IMR-90 (cell line): ENCODE results near the gene CYFIP2. TPM values are rescaled to one million over a fixed set of nuclear protein-coding genes. Genes with fewer than 3 reads are reported as not detected.

Experiments used
- ATAC-seq: fragments of 200-7000 bp; cut with Tn5 transposase; 2 replicates; pipeline ENCODE4 v1.9.1; 2020; ENCODE audit warnings: low read depth, mild to moderate bottlenecking, moderate library complexity
- BruUV-seq: library from RNA; stranded (reverse); fragments of 400-500 nt; replicated peaks from 2 replicates; lab custom pipeline; 2021; lab: Mats Ljungman, UMichigan
- CTCF ChIA-PET: fragments of 300-600 bp; formaldehyde crosslinking; extraction: SDS; loops from one replicate; lab custom pipeline; 2021; ENCODE audit warnings: antibody characterized with exemption; lab: Yijun Ruan, JAX
- POLR2A ChIA-PET: fragments of 300-600 bp; sonication (Branson Sonifier 250); formaldehyde crosslinking; loops from one replicate; lab custom pipeline; 2022; ENCODE audit warnings: antibody characterized with exemption; ENCODE audit not compliant: unreplicated experiment; lab: Charles Lee
- DNase-seq: peaks from one replicate; pipeline ENCODE4 v3.0.0; 2013
- H2AFZ ChIP-seq: replicated peaks from 2 replicates; pipeline ENCODE3; 2013; ENCODE audit warnings: low read length, mild to moderate bottlenecking; ENCODE audit not compliant: poor library complexity
- H2AK5ac ChIP-seq: 2 replicates; pipeline ENCODE4 v1.6.1; 2013; ENCODE audit warnings: low read depth, low read length, inconsistent platforms
- H2AK9ac ChIP-seq: replicated peaks from 2 replicates; pipeline ENCODE3; 2013; ENCODE audit warnings: mild to moderate bottlenecking, low read depth, low read length, moderate library complexity; ENCODE audit not compliant: poor library complexity
- H2BK120ac ChIP-seq: 2 replicates; pipeline ENCODE4 v1.6.1; 2013; ENCODE audit warnings: low read depth, low read length, inconsistent platforms
- H2BK15ac ChIP-seq: 3 replicates; pipeline ENCODE4 v1.6.1; 2013; ENCODE audit warnings: low read depth, low read length, inconsistent platforms
- H2BK20ac ChIP-seq: 2 replicates; pipeline ENCODE4 v1.6.1; 2013; ENCODE audit warnings: low read depth, mild to moderate bottlenecking, inconsistent platforms, low read length, moderate library complexity
- H2BK5ac ChIP-seq: 2 replicates; pipeline ENCODE4 v1.6.1; 2013; ENCODE audit warnings: mild to moderate bottlenecking, low read depth, low read length, inconsistent platforms; ENCODE audit not compliant: poor library complexity, severe bottlenecking
- H3K14ac ChIP-seq: replicated peaks from 2 replicates; pipeline ENCODE4 v1.6.1; 2013; ENCODE audit warnings: low read depth, low read length, inconsistent platforms
- H3K18ac ChIP-seq: 2 replicates; pipeline ENCODE4 v1.6.1; 2013; ENCODE audit warnings: low read depth, low read length, control low read depth
- H3K23ac ChIP-seq: 2 replicates; pipeline ENCODE4 v1.6.1; 2013; ENCODE audit warnings: low read depth, low read length, inconsistent platforms
- H3K27ac ChIP-seq: 2 replicates; pipeline ENCODE4 v1.5.1; 2013; ENCODE audit warnings: mild to moderate bottlenecking, control low read depth, low read length; ENCODE audit not compliant: insufficient read depth
- H3K27me3 ChIP-seq: 2 replicates; pipeline ENCODE4 v1.6.1; 2013; ENCODE audit warnings: low read length; ENCODE audit not compliant: control insufficient read depth, insufficient read depth
- H3K36me3 ChIP-seq: 2 replicates; pipeline ENCODE4 v1.6.1; 2013; ENCODE audit warnings: low read length, mixed read lengths; ENCODE audit not compliant: control insufficient read depth, insufficient read depth
- H3K4ac ChIP-seq: 2 replicates; pipeline ENCODE4 v1.6.1; 2013; ENCODE audit warnings: low read depth, low read length, inconsistent platforms
- H3K4me1 ChIP-seq: 2 replicates; pipeline ENCODE4 v1.6.1; 2013; ENCODE audit warnings: low read length, mixed read lengths; ENCODE audit not compliant: control insufficient read depth, insufficient read depth
- H3K4me2 ChIP-seq: 2 replicates; pipeline ENCODE4 v1.6.1; 2013; ENCODE audit warnings: low read depth, mild to moderate bottlenecking, control low read depth, low read length, moderate library complexity
- H3K4me3 ChIP-seq: 2 replicates; pipeline ENCODE4 v1.5.1; 2013; ENCODE audit warnings: low read depth, mild to moderate bottlenecking, control low read depth, low read length, moderate library complexity; ENCODE audit not compliant: insufficient read depth
- H3K56ac ChIP-seq: 2 replicates; pipeline ENCODE4 v1.6.1; 2013; ENCODE audit warnings: low read length, inconsistent platforms; ENCODE audit not compliant: insufficient read depth; ENCODE audit errors: extremely low read depth
- H3K79me1 ChIP-seq, 2 experiments: 2 replicates each; pipeline ENCODE4 v1.6.1; 2013; ENCODE audit warnings: low read length in 2 of 2, inconsistent platforms in 1 of 2, low read depth in 1 of 2
- H3K9ac ChIP-seq: 2 replicates; pipeline ENCODE4 v1.6.1; 2013; ENCODE audit warnings: low read depth, low read length, control low read depth
- H3K9me1 ChIP-seq: 2 replicates; pipeline ENCODE4 v1.6.1; 2013; ENCODE audit warnings: low read length, inconsistent platforms; ENCODE audit not compliant: insufficient read depth
- H3K9me3 ChIP-seq: 2 replicates; pipeline ENCODE4 v1.6.1; 2013; ENCODE audit warnings: low read length; ENCODE audit not compliant: control insufficient read depth, insufficient read depth
- H4K20me1 ChIP-seq: 2 replicates; pipeline ENCODE4 v1.6.1; 2013; ENCODE audit warnings: low read length, inconsistent platforms; ENCODE audit not compliant: insufficient read depth
- H4K5ac ChIP-seq: 2 replicates; pipeline ENCODE4 v1.6.1; 2013; ENCODE audit warnings: mild to moderate bottlenecking, low read depth, low read length, control low read depth
- H4K8ac ChIP-seq, 2 experiments: 2 replicates each; pipeline ENCODE4 v1.6.1; 2013; ENCODE audit warnings: low read depth in 2 of 2, low read length in 2 of 2, control low read depth in 1 of 2, inconsistent platforms in 1 of 2
- H4K91ac ChIP-seq: 2 replicates; pipeline ENCODE4 v1.6.1; 2013; ENCODE audit warnings: low read depth, low read length, inconsistent platforms; ENCODE audit not compliant: insufficient read depth
- BHLHE40 ChIP-seq: fragments of 150-350 bp; IDR thresholded peaks from 2 replicates; pipeline ENCODE4 v1.6.1; 2016; ENCODE audit warnings: mild to moderate bottlenecking, low read depth, low read length
- CEBPB ChIP-seq: IDR thresholded peaks from 2 replicates; pipeline ENCODE4 v1.6.1; 2012; ENCODE audit warnings: low read depth, low read length, improper control_type of control experiment
- CHD1 ChIP-seq: IDR thresholded peaks from 2 replicates; pipeline ENCODE4 v1.6.1; 2012; ENCODE audit warnings: low read depth, low read length, improper control_type of control experiment
- ELK1 ChIP-seq: fragments of 150-350 bp; IDR thresholded peaks from 2 replicates; pipeline ENCODE4 v1.6.1; 2016; ENCODE audit warnings: low read depth, mild to moderate bottlenecking, low read length, moderate library complexity, borderline replicate concordance
- MAFK ChIP-seq: IDR thresholded peaks from 2 replicates; pipeline ENCODE4 v1.6.1; 2012; ENCODE audit warnings: low read depth, low read length, improper control_type of control experiment
- MAZ ChIP-seq: IDR thresholded peaks from 2 replicates; pipeline ENCODE4 v1.6.1; 2012; ENCODE audit warnings: low read depth, mild to moderate bottlenecking, low read length, improper control_type of control experiment, moderate library complexity, borderline replicate concordance
- MXI1 ChIP-seq: IDR thresholded peaks from 2 replicates; pipeline ENCODE4 v1.6.1; 2012; ENCODE audit warnings: low read depth, mild to moderate bottlenecking, low read length, moderate library complexity, borderline replicate concordance
- NFE2L2 ChIP-seq: fragments of 150-350 bp; IDR thresholded peaks from 2 replicates; pipeline ENCODE4 v1.6.1; 2016; ENCODE audit warnings: low read depth, mild to moderate bottlenecking, low read length
- POLR2A ChIP-seq: IDR thresholded peaks from 2 replicates; pipeline ENCODE4 v1.6.1; 2012; ENCODE audit warnings: mild to moderate bottlenecking, low read depth, low read length
- RAD21 ChIP-seq: IDR thresholded peaks from 2 replicates; pipeline ENCODE4 v1.6.1; 2012; ENCODE audit warnings: low read length, improper control_type of control experiment
- SMC3 ChIP-seq: fragments of 150-350 bp; IDR thresholded peaks from 2 replicates; pipeline ENCODE4 v1.6.1; 2016; ENCODE audit warnings: low read depth, mild to moderate bottlenecking, antibody characterized with exemption, low read length, moderate library complexity
- USF2 ChIP-seq: fragments of 150-350 bp; IDR thresholded peaks from 2 replicates; pipeline ENCODE4 v1.6.1; 2017; ENCODE audit warnings: mild to moderate bottlenecking, antibody characterized with exemption, low read length, low read depth
- dilution Hi-C: fragments of 300-500 bp; cut with HindIII; formaldehyde crosslinking; loops from one replicate; pipeline ENCODE4 v1.14.3; 2018; ENCODE audit warnings: low sequenced_read_pairs; ENCODE audit not compliant: unreplicated experiment
- in situ Hi-C: fragments of 300-500 bp; cut with MboI; formaldehyde crosslinking; loops from 3 replicates; pipeline ENCODE4 v1.14.3; 2019; ENCODE audit warnings: low sequenced_read_pairs, inconsistent platforms, mixed read lengths
- intact Hi-C: fragments of 100-400 bp; cut with micrococcal nuclease; formaldehyde crosslinking; loops from 2 replicates; pipeline ENCODE4 v1.10.0; 2022
- polyA plus RNA-seq, 3 experiments: library from polyadenylated mRNA; depleted of rRNA; stranded (reverse); fragments of >200 nt; gene quantifications; 2 replicates each; pipeline ENCODE4 v1.2.3, GENCODE V29; 2012; ENCODE audit warnings: low replicate concordance in 1 of 3
- total RNA-seq: library from RNA; depleted of rRNA; stranded (reverse); fragments of >200 nt; gene quantifications from 2 replicates; pipeline ENCODE4 v1.2.3, GENCODE V29; 2012

The CYFIP2 gene
- total and polyA plus RNA-seq, 2 of the 4 experiments (the other 2 are of a cell fraction): 6.8 to 13.4 TPM

GRCh38 chr5:157301066-157301465 is 35.1 kb downstream of the CYFIP2 start:
- intact Hi-C loops: no loop called here
- no peak overlapping the region for H4K5ac ChIP-seq
- H4K8ac ChIP-seq: no peak overlapping the region
- H3K18ac ChIP-seq: no peak overlapping the region
- no peaks in the 10 kb centered on the region for H3K36me3 ChIP-seq
- H3K9ac ChIP-seq: no peak overlapping the region
- dilution Hi-C loops: no loop called here
- no peak overlapping the region for H4K91ac ChIP-seq
- no peak overlapping the region for H3K4me2 ChIP-seq
- in situ Hi-C loops: no loop called here
- no peaks in the 10 kb centered on the region for H3K4me1 ChIP-seq
- CTCF ChIA-PET: interaction anchor here (0.9 kb wide), 1 partner anchor 48 kb away, joined by 3 read pairs; no protein-coding TSS in a partner anchor
- H3K9me3 ChIP-seq: no peaks in the 10 kb centered on the region
- POLR2A ChIA-PET: no interaction called here
- H3K23ac ChIP-seq: no peak overlapping the region
- H2BK5ac ChIP-seq: no peak overlapping the region
- H3K14ac ChIP-seq: no peak overlapping the region
- no peak overlapping the region for H2BK20ac ChIP-seq
- no peak for DNase-seq
- no peaks in the 10 kb centered on the region for H3K9me1 ChIP-seq
- H2BK15ac ChIP-seq: no peak overlapping the region
- TF ChIP-seq USF2: no peak
- no peak for TF ChIP-seq CHD1
- TF ChIP-seq BHLHE40: no peak
- no peak for TF ChIP-seq MAFK
- TF ChIP-seq RAD21: no peak
- no peak for TF ChIP-seq NFE2L2
- TF ChIP-seq MXI1: no peak
- no peak for TF ChIP-seq POLR2A
- TF ChIP-seq ELK1: no peak
- no peak for TF ChIP-seq MAZ
- TF ChIP-seq SMC3: no peak
- no peak for TF ChIP-seq CEBPB
- no peak overlapping the region for H2AFZ ChIP-seq
- no peaks in the 10 kb centered on the region for H3K79me1 ChIP-seq
- H2AK5ac ChIP-seq: no peak overlapping the region
- ATAC-seq: no peak
- no peak overlapping the region for H3K4me3 ChIP-seq
- no peak overlapping the region for H2AK9ac ChIP-seq
- H2BK120ac ChIP-seq: no peak overlapping the region
- BruUV-seq: no TSS peak
- H3K27ac ChIP-seq: no peak overlapping the region
- no peaks in the 10 kb centered on the region; the same call in 1 of the 2 replicates for H3K27me3 ChIP-seq
- H3K4ac ChIP-seq: no peak overlapping the region
- H3K56ac ChIP-seq: no peak overlapping the region
- no peaks in the 10 kb centered on the region for H4K20me1 ChIP-seq
